Measurements from ENCODE around the gene SPATA16.
"Not testable (repeated sequence)": the region's sequence is repeated elsewhere in the genome, so short reads cannot be mapped to it uniquely, and the experiment has no call there.

Gene SPATA16

GRCh38 chr3:173055228-173055933, 85.7 kb downstream of the SPATA16 start:
- no peak for DNase-seq

- DNase-seq, result no peak
Measured at GRCh38 chr3:173049360-173049759, 91.7 kb downstream of the SPATA16 start.

GRCh38 chr3:173045770-173046382, 95.2 kb downstream of the SPATA16 start:
- DNase-seq, result no peak

- DNase-seq, result no peak
Measured at GRCh38 chr3:173044998-173045397, 96.0 kb downstream of the SPATA16 start.

- DNase-seq, result no peak
Measured at GRCh38 chr3:173043757-173044156, 97.3 kb downstream of the SPATA16 start.

GRCh38 chr3:173038484-173038871, 102.6 kb downstream of the SPATA16 start:
- no peak for DNase-seq

GRCh38 chr3:173037840-173038483, 103.1 kb downstream of the SPATA16 start:
- DNase-seq, result no peak

GRCh38 chr3:173030273-173030672, 110.8 kb downstream of the SPATA16 start:
- DNase-seq, result no peak

GRCh38 chr3:173028351-173028750, 112.7 kb downstream of the SPATA16 start:
- DNase-seq, result no peak

- no peak for DNase-seq
Measured at GRCh38 chr3:173027429-173027828, 113.6 kb downstream of the SPATA16 start.

GRCh38 chr3:173025941-173026340, 115.1 kb downstream of the SPATA16 start:
- DNase-seq, result no peak

GRCh38 chr3:173021547-173022185, 119.4 kb downstream of the SPATA16 start:
- no peak for DNase-seq

GRCh38 chr3:173020128-173020527, 120.9 kb downstream of the SPATA16 start:
- DNase-seq, result not testable (repeated sequence)

GRCh38 chr3:173019378-173019777, 121.7 kb downstream of the SPATA16 start:
- no peak for DNase-seq

- DNase-seq, result no peak
Measured at GRCh38 chr3:173018758-173019157, 122.3 kb downstream of the SPATA16 start.

GRCh38 chr3:173013219-173013832, 127.7 kb downstream of the SPATA16 start:
- no peak for DNase-seq

GRCh38 chr3:173009410-173009809, 131.6 kb downstream of the SPATA16 start:
- DNase-seq, result no peak

- no peak for DNase-seq
Measured at GRCh38 chr3:173008978-173009377, 132.1 kb downstream of the SPATA16 start.

GRCh38 chr3:173007079-173007723, 133.8 kb downstream of the SPATA16 start:
- no peak for DNase-seq

- DNase-seq, result no peak
Measured at GRCh38 chr3:173006006-173006405, 135.0 kb downstream of the SPATA16 start.

- DNase-seq, result no peak
Measured at GRCh38 chr3:173004681-173005080, 136.4 kb downstream of the SPATA16 start.

- no peak for DNase-seq
Measured at GRCh38 chr3:173003956-173004355, 137.1 kb downstream of the SPATA16 start.

- DNase-seq, result no peak
Measured at GRCh38 chr3:173003471-173003870, 137.6 kb downstream of the SPATA16 start.

Measured in CD4-positive, alpha-beta T cell treated with Interferon alpha-2 for 1 hour (primary cell).